ENCODE results near the gene TGM6.

DNA sequence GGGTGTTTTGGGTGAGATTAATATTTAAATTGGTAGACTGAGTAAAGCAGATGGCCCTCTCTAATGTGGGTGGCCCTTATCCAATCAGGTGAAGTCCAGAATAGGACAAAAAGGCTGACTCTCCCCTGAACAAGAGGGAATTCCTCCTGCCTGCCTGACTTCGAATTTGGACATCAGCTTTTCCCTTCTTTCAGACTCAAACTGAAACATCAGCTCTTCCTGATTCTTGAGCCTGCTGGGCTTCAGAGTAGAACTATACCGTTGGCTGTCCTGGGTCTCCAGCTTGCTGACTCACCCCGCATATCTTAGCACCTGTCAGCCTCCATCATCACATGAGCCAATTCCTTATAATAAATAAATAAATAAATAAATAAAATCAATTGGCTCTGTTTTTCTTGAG, 15.0 kb upstream of the TGM6 start:
- no peak for TF ChIP-seq ELF4 (CRISPR knock-in tag; IDR thresholded peaks at IDR 0.05)
- TF ChIP-seq EP300 (IDR thresholded peaks at IDR 0.05; ENCODE audit: low read length): no peak
- TF ChIP-seq SNIP1 (IDR thresholded peaks at IDR 0.05; ENCODE audit: low read depth): no peak
- TF ChIP-seq, protein P1, sequence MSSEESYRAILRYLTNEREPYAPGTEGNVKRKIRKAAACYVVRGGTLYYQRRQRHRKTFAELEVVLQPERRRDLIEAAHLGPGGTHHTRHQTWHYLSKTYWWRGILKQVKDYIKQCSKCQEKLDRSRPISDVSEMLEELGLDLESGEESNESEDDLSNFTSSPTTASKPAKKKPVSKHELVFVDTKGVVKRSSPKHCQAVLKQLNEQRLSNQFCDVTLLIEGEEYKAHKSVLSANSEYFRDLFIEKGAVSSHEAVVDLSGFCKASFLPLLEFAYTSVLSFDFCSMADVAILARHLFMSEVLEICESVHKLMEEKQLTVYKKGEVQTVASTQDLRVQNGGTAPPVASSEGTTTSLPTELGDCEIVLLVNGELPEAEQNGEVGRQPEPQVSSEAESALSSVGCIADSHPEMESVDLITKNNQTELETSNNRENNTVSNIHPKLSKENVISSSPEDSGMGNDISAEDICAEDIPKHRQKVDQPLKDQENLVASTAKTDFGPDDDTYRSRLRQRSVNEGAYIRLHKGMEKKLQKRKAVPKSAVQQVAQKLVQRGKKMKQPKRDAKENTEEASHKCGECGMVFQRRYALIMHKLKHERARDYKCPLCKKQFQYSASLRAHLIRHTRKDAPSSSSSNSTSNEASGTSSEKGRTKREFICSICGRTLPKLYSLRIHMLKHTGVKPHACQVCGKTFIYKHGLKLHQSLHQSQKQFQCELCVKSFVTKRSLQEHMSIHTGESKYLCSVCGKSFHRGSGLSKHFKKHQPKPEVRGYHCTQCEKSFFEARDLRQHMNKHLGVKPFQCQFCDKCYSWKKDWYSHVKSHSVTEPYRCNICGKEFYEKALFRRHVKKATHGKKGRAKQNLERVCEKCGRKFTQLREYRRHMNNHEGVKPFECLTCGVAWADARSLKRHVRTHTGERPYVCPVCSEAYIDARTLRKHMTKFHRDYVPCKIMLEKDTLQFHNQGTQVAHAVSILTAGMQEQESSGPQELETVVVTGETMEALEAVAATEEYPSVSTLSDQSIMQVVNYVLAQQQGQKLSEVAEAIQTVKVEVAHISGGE (CRISPR knock-in tag; IDR thresholded peaks at IDR 0.05): no peak
- no peak for TF ChIP-seq NR1H2 (CRISPR knock-in tag; IDR thresholded peaks at IDR 0.05)
- TF ChIP-seq, protein P2, sequence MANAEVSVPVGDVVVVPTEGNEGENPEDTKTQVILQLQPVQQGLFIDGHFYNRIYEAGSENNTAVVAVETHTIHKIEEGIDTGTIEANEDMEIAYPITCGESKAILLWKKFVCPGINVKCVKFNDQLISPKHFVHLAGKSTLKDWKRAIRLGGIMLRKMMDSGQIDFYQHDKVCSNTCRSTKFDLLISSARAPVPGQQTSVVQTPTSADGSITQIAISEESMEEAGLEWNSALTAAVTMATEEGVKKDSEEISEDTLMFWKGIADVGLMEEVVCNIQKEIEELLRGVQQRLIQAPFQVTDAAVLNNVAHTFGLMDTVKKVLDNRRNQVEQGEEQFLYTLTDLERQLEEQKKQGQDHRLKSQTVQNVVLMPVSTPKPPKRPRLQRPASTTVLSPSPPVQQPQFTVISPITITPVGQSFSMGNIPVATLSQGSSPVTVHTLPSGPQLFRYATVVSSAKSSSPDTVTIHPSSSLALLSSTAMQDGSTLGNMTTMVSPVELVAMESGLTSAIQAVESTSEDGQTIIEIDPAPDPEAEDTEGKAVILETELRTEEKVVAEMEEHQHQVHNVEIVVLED (CRISPR knock-in tag; IDR thresholded peaks at IDR 0.05): no peak
- TF ChIP-seq, protein P3, sequence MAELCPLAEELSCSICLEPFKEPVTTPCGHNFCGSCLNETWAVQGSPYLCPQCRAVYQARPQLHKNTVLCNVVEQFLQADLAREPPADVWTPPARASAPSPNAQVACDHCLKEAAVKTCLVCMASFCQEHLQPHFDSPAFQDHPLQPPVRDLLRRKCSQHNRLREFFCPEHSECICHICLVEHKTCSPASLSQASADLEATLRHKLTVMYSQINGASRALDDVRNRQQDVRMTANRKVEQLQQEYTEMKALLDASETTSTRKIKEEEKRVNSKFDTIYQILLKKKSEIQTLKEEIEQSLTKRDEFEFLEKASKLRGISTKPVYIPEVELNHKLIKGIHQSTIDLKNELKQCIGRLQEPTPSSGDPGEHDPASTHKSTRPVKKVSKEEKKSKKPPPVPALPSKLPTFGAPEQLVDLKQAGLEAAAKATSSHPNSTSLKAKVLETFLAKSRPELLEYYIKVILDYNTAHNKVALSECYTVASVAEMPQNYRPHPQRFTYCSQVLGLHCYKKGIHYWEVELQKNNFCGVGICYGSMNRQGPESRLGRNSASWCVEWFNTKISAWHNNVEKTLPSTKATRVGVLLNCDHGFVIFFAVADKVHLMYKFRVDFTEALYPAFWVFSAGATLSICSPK (IDR thresholded peaks at IDR 0.05; ENCODE audit: borderline replicate concordance): no peak
- TF ChIP-seq, protein P4, sequence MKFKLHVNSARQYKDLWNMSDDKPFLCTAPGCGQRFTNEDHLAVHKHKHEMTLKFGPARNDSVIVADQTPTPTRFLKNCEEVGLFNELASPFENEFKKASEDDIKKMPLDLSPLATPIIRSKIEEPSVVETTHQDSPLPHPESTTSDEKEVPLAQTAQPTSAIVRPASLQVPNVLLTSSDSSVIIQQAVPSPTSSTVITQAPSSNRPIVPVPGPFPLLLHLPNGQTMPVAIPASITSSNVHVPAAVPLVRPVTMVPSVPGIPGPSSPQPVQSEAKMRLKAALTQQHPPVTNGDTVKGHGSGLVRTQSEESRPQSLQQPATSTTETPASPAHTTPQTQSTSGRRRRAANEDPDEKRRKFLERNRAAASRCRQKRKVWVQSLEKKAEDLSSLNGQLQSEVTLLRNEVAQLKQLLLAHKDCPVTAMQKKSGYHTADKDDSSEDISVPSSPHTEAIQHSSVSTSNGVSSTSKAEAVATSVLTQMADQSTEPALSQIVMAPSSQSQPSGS (CRISPR knock-in tag; IDR thresholded peaks at IDR 0.05): no peak
- TF ChIP-seq L3MBTL2 (IDR thresholded peaks at IDR 0.05): no peak

Data from K562 (cell line).